Measurements from ENCODE around the gene SEMA3C.

DNA sequence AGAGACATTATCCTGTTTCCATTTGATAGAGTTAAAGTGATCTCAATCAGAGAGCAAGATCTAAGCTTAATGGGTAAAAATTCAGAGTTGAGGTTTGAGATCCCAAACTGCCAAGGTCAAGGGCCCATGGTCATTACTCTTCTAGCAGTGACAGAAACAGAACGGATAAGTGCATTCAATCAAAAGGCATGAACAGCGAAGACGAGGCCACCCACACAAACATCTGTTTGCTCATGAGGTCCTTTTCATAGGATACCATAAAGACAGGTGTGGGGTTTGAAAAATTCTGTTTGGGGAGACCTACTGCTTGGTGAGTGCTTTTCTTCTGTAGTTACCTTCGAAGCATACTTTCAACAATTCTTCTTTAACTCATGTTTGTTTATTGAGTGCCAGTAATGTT lies 58.3 kb downstream of the SEMA3C start:
- TF ChIP-seq, protein P1, sequence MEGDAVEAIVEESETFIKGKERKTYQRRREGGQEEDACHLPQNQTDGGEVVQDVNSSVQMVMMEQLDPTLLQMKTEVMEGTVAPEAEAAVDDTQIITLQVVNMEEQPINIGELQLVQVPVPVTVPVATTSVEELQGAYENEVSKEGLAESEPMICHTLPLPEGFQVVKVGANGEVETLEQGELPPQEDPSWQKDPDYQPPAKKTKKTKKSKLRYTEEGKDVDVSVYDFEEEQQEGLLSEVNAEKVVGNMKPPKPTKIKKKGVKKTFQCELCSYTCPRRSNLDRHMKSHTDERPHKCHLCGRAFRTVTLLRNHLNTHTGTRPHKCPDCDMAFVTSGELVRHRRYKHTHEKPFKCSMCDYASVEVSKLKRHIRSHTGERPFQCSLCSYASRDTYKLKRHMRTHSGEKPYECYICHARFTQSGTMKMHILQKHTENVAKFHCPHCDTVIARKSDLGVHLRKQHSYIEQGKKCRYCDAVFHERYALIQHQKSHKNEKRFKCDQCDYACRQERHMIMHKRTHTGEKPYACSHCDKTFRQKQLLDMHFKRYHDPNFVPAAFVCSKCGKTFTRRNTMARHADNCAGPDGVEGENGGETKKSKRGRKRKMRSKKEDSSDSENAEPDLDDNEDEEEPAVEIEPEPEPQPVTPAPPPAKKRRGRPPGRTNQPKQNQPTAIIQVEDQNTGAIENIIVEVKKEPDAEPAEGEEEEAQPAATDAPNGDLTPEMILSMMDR (IDR thresholded peaks at IDR 0.05) = no peak
- TF ChIP-seq POLR2A (IDR thresholded peaks at IDR 0.05) = no peak
- TF ChIP-seq EP300 (IDR thresholded peaks at IDR 0.05) = no peak
- no peak for TF ChIP-seq POLR2AphosphoS5 (IDR thresholded peaks at IDR 0.05)

Data from sigmoid colon (tissue), 4 donors.